ENCODE data around the gene MAN1C1. TPM values are rescaled to one million over a fixed set of nuclear protein-coding genes. Genes with fewer than 3 reads are reported as not detected.

The MAN1C1 gene
- total RNA-seq, 1 experiment from 2014 or later = 9.3 TPM

DNA sequence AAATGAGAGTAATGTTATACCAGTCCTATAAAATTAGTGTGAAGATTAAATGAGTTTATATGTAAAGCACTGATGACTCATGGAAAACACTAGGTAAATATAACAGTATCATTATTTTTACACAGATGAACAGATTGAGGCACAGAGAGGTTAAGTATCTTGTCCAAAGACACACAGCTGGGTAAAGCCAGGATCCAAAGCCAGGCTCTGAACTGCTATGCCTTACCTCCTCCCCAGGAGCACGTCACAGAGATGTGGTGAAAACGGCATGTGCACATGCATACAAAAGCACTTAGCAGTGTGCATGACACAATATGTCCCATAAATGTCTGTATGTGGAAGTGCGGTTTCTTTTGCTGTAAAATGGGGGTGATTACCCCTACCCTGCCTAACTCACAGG lies 56.9 kb downstream of the MAN1C1 start:
- Histone ChIP-seq H3K27ac (ENCODE audit: insufficient read length, low read depth, low read length) (no peak overlapping the region), H2BK120ac (ENCODE audit: low read depth, low read length, poor library complexity, severe bottlenecking) (no peak overlapping the region), H2BK15ac (ENCODE audit: low read depth, low read length) (no peak overlapping the region), H3K14ac (ENCODE audit: insufficient read depth, low read length) (no peak overlapping the region), H2BK5ac (ENCODE audit: insufficient read length, low read length) (no peak overlapping the region), H3K23me2 (ENCODE audit: insufficient read length, low read depth, low read length, poor library complexity, severe bottlenecking) (no peaks in the 10 kb centered on the region), H3K4ac (ENCODE audit: low read depth, low read length) (no peak overlapping the region), H2AFZ (ENCODE audit: low read length) (no peak overlapping the region), H3K4me1 (ENCODE audit: insufficient read depth, low read length) (no peaks in the 10 kb centered on the region; the same call in 1 of the 2 replicates), H3K23ac (ENCODE audit: insufficient read length, low read depth, low read length) (no peak overlapping the region), H3K9me3 (ENCODE audit: control insufficient read depth, low read depth, low read length) (no peaks in the 10 kb centered on the region), H3K56ac (ENCODE audit: insufficient read length, low read depth, low read length) (no peak overlapping the region), H2AK5ac (ENCODE audit: insufficient read length, low read length) (no peak overlapping the region), H2BK20ac (ENCODE audit: low read depth, low read length, poor library complexity, severe bottlenecking) (no peak overlapping the region), H3T11ph (ENCODE audit: low read length) (no peak overlapping the region), H3K27me3 (ENCODE audit: insufficient read depth, low read length) (no peaks in the 10 kb centered on the region), H3K4me2 (ENCODE audit: insufficient read depth, insufficient read length, low read length) (no peak overlapping the region), H4K91ac (ENCODE audit: insufficient read length, low read depth, low read length) (no peak overlapping the region), H4K20me1 (ENCODE audit: control insufficient read depth, insufficient read depth, insufficient read length) (no peaks in the 10 kb centered on the region), H4K5ac (ENCODE audit: insufficient read length, low read depth, low read length) (no peak overlapping the region), H3K18ac (ENCODE audit: insufficient read length, low read depth, low read length) (no peak overlapping the region), H3K79me2 (ENCODE audit: insufficient read depth, low read length) (no peaks in the 10 kb centered on the region), H3K9ac (ENCODE audit: extremely low read depth, insufficient read length, low read length) (no peak overlapping the region), H4K8ac (replicated peaks; ENCODE audit: insufficient read length, low read depth, low read length) (no peak overlapping the region), H3K79me1 (ENCODE audit: insufficient read depth, low read depth, low read length, poor library complexity, severe bottlenecking) (no peaks in the 10 kb centered on the region), H2BK12ac (ENCODE audit: insufficient read length, low read depth, low read length) (no peak overlapping the region)
- no peak for DNase-seq
- no peak overlapping the region for H3K4me3 Mint-ChIP-seq
- H3K4me1 Mint-ChIP-seq = peaks cover 38% of the 10 kb centered on the region in 2 experiments
- peaks cover 1% of the 10 kb centered on the region; the same call in 1 of the 2 replicates for H3K27me3 Mint-ChIP-seq (ENCODE audit: low read depth)
- WGBS (ENCODE audit: extremely low coverage, insufficient read length, low lambda C conversion rate) = no CpG with 5 or more reads among the region's 3 CpGs
- no peaks in the 10 kb centered on the region; a peak in 1 of 5 replicates for H3K9me3 Mint-ChIP-seq
- H3K27ac Mint-ChIP-seq = no peak overlapping the region
- TF ChIP-seq CTCF (conservative IDR thresholded peaks at IDR 0.05) = no peak
- H3K36me3 Mint-ChIP-seq (ENCODE audit: insufficient read depth in 1 of 3, low read depth in 3 of 3) = peaks cover 0 to 4% (median 0%) of the 10 kb centered on the region in 3 experiments; a peak in 3 of 7 replicates
